HG02973 (cell line): ENCODE data around the gene OSBPL8.
"Not testable (repeated sequence)": the region's sequence is repeated elsewhere in the genome, so short reads cannot be mapped to it uniquely, and the experiment has no call there.

Experiments used
- ATAC-seq: cut with Tn5 transposase; IDR thresholded peaks from one replicate; pipeline ENCODE4 v1.9.1; 2021; ENCODE audit warnings: moderate library complexity; ENCODE audit not compliant: unreplicated experiment

The OSBPL8 gene

GRCh38 chr12:76529226-76529918 is 30.2 kb downstream of the OSBPL8 start:
- no peak for ATAC-seq

- no peak for ATAC-seq
These were observed 36.2 kb downstream of the OSBPL8 start for GRCh38 chr12:76523408-76523807.

GRCh38 chr12:76520348-76520747 is 39.2 kb downstream of the OSBPL8 start:
- ATAC-seq, result no peak

- ATAC-seq, result peak; percentile 62
These were observed 40.0 kb downstream of the OSBPL8 start for GRCh38 chr12:76519538-76519937.

- ATAC-seq, result no peak
These were observed 40.9 kb downstream of the OSBPL8 start for GRCh38 chr12:76518699-76519098.

- ATAC-seq, result no peak
These were observed 44.3 kb downstream of the OSBPL8 start for GRCh38 chr12:76515271-76515670.

GRCh38 chr12:76511116-76511716 is 48.4 kb downstream of the OSBPL8 start:
- ATAC-seq, result peak; percentile 84

GRCh38 chr12:76508128-76508980 is 51.2 kb downstream of the OSBPL8 start:
- ATAC-seq, result no peak

- ATAC-seq, result no peak
These were observed 53.4 kb downstream of the OSBPL8 start for GRCh38 chr12:76506149-76506548.

GRCh38 chr12:76505050-76505449 is 54.5 kb downstream of the OSBPL8 start:
- no peak for ATAC-seq

GRCh38 chr12:76504606-76505005 is 55.0 kb downstream of the OSBPL8 start:
- no peak for ATAC-seq

- ATAC-seq, result no peak
These were observed 55.6 kb downstream of the OSBPL8 start for GRCh38 chr12:76503957-76504356.

GRCh38 chr12:76501390-76501789 is 58.2 kb downstream of the OSBPL8 start:
- ATAC-seq, result no peak

- not testable (repeated sequence) for ATAC-seq
These were observed 60.4 kb downstream of the OSBPL8 start for GRCh38 chr12:76499136-76499535.

GRCh38 chr12:76495556-76495955 is 64.0 kb downstream of the OSBPL8 start:
- ATAC-seq, result no peak

GRCh38 chr12:76491292-76491691 is 68.3 kb downstream of the OSBPL8 start:
- ATAC-seq, result no peak

- no peak for ATAC-seq
These were observed 68.8 kb downstream of the OSBPL8 start for GRCh38 chr12:76490763-76491162.

- ATAC-seq, result no peak
These were observed 69.8 kb downstream of the OSBPL8 start for GRCh38 chr12:76489737-76490136.

GRCh38 chr12:76486011-76486410 is 73.6 kb downstream of the OSBPL8 start:
- ATAC-seq, result no peak

GRCh38 chr12:76480796-76481195 is 78.8 kb downstream of the OSBPL8 start:
- no peak for ATAC-seq

GRCh38 chr12:76478045-76478444 is 81.5 kb downstream of the OSBPL8 start:
- no peak for ATAC-seq

- ATAC-seq, result not testable (repeated sequence)
These were observed 86.7 kb downstream of the OSBPL8 start for GRCh38 chr12:76472862-76473261.
